ENCODE data around the gene CALCB. TPM values are rescaled to one million over a fixed set of nuclear protein-coding genes. Genes with fewer than 3 reads are reported as not detected.

CALCB gene
- total RNA-seq, 1 experiment from 2014 or later = not detected

GRCh38 chr11:15119826-15120225 lies 46.4 kb downstream of the CALCB start:
- no peak for TF ChIP-seq CTCF (conservative IDR thresholded peaks at IDR 0.05)
- Histone ChIP-seq H3K4me1 (ENCODE audit: insufficient read depth, low read length) (no peaks in the 10 kb centered on the region), H2BK5ac (ENCODE audit: insufficient read length, low read length) (no peak overlapping the region), H2BK12ac (ENCODE audit: insufficient read length, low read depth, low read length) (no peak overlapping the region), H3K4ac (ENCODE audit: low read depth, low read length) (no peak overlapping the region), H3K27me3 (ENCODE audit: insufficient read depth, low read length) (peaks cover 5% of the 10 kb centered on the region; the same call in 1 of the 2 replicates), H3K23ac (ENCODE audit: insufficient read length, low read depth, low read length) (no peak overlapping the region), H3K9ac (ENCODE audit: extremely low read depth, insufficient read length, low read length) (no peak overlapping the region), H4K5ac (ENCODE audit: insufficient read length, low read depth, low read length) (no peak overlapping the region), H2BK20ac (ENCODE audit: low read depth, low read length, poor library complexity, severe bottlenecking) (no peak overlapping the region), H3K4me2 (ENCODE audit: insufficient read depth, insufficient read length, low read length) (no peak overlapping the region), H4K91ac (ENCODE audit: insufficient read length, low read depth, low read length) (no peak overlapping the region), H3K14ac (ENCODE audit: insufficient read depth, low read length) (no peak overlapping the region), H3K9me3 (ENCODE audit: control insufficient read depth, low read depth, low read length) (no peaks in the 10 kb centered on the region), H3K18ac (ENCODE audit: insufficient read length, low read depth, low read length) (no peak overlapping the region), H2AK5ac (ENCODE audit: insufficient read length, low read length) (no peak overlapping the region), H3K56ac (ENCODE audit: insufficient read length, low read depth, low read length) (no peak overlapping the region), H3K27ac (ENCODE audit: insufficient read length, low read depth, low read length) (no peak overlapping the region), H3K79me2 (ENCODE audit: insufficient read depth, low read length) (no peaks in the 10 kb centered on the region), H4K8ac (replicated peaks; ENCODE audit: insufficient read length, low read depth, low read length) (no peak overlapping the region), H4K20me1 (ENCODE audit: control insufficient read depth, insufficient read depth, insufficient read length) (no peaks in the 10 kb centered on the region), H3K23me2 (ENCODE audit: insufficient read length, low read depth, low read length, poor library complexity, severe bottlenecking) (no peaks in the 10 kb centered on the region), H3T11ph (ENCODE audit: low read length) (no peak overlapping the region), H3K79me1 (ENCODE audit: insufficient read depth, low read depth, low read length, poor library complexity, severe bottlenecking) (no peaks in the 10 kb centered on the region), H2BK15ac (ENCODE audit: low read depth, low read length) (no peak overlapping the region), H2AFZ (ENCODE audit: low read length) (no peak overlapping the region), H2BK120ac (ENCODE audit: low read depth, low read length, poor library complexity, severe bottlenecking) (no peak overlapping the region)
- Mint-ChIP-seq H3K9me3 (no peaks in the 10 kb centered on the region; a peak in 1 of 5 replicates), H3K4me3 (no peak overlapping the region), H3K36me3 (ENCODE audit: insufficient read depth in 1 of 3, low read depth in 3 of 3) (no peaks in the 10 kb centered on the region), H3K27ac (no peak overlapping the region; a peak in 1 of 7 replicates), H3K27me3 (ENCODE audit: low read depth) (peaks cover 37% of the 10 kb centered on the region), H3K4me1 (peaks cover 3% of the 10 kb centered on the region in 2 experiments)
- WGBS (ENCODE audit: extremely low coverage, insufficient read length, low lambda C conversion rate) = no CpG with 5 or more reads among the region's 1 CpG
- no peak for DNase-seq
